HEK293 (cell line): ENCODE measurements around the gene NUP50.

Experiments used
- CTCF ChIP-seq: fragments of 450-650 bp; formaldehyde crosslinking; IDR thresholded peaks from 2 replicates; pipeline ENCODE4 v1.5.1; 2016; ENCODE audit warnings: missing biosample characterization, missing genetic modification characterization
- GLIS1 ChIP-seq: fragments of 450-650 bp; formaldehyde crosslinking; IDR thresholded peaks from 2 replicates; pipeline ENCODE4 v1.5.1; 2016; ENCODE audit warnings: missing biosample characterization, missing genetic modification characterization
- PRDM4 ChIP-seq: fragments of 450-650 bp; formaldehyde crosslinking; IDR thresholded peaks from 2 replicates; pipeline ENCODE4 v1.5.1; 2017; ENCODE audit warnings: missing biosample characterization, missing genetic modification characterization
- REST ChIP-seq: fragments of 450-650 bp; formaldehyde crosslinking; IDR thresholded peaks from 2 replicates; pipeline ENCODE4 v1.5.1; 2016; ENCODE audit warnings: missing biosample characterization, missing genetic modification characterization
- SP7 ChIP-seq: fragments of 450-650 bp; formaldehyde crosslinking; IDR thresholded peaks from 2 replicates; pipeline ENCODE4 v1.5.1; 2016; ENCODE audit warnings: missing biosample characterization, missing genetic modification characterization

DNA sequence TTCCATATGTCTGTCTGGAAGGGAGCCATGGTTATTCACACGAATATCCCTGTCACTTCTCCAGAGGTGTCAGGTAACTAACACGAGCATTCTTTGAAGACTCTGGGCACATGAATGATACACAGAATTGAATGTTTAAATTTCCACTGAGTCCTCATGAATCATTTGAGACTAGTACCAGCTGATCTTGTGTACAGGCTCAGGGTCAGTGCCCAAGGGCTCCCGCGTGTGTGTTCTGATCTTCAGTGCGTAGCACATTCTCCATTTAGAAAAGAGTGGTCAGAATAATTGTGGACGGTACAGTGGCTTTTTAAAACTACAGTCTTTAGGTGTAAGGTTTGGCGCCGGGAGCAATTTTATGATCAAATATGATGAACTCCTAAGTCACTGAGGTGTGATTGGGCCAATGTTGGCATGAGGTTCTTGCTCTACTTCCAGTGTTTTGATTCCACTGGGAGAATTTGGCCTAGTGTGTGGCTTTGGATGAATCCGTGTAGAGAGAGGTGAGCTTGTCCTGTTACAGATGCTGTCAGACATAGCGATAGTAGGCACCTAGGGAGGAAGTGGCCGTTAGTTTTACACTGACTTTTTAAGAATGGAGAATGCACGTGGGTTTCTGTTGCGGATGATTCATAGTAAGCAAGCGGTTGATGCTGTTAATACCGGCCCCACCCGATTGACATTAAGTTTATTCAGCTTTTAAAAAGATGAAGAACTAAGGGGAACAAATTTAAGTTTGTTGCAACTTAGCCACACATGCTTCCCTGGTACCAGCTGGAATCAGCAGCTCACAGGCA lies 22.2 kb downstream of the NUP50 start:
- TF ChIP-seq CTCF (no peak), GLIS1 (tag by site-specific recombination) (no peak), REST (tag by site-specific recombination) (no peak), SP7 (tag by site-specific recombination) (no peak), PRDM4 (tag by site-specific recombination) (no peak)
